ENCODE results near the gene TNFRSF4.

Gene TNFRSF4

DNA sequence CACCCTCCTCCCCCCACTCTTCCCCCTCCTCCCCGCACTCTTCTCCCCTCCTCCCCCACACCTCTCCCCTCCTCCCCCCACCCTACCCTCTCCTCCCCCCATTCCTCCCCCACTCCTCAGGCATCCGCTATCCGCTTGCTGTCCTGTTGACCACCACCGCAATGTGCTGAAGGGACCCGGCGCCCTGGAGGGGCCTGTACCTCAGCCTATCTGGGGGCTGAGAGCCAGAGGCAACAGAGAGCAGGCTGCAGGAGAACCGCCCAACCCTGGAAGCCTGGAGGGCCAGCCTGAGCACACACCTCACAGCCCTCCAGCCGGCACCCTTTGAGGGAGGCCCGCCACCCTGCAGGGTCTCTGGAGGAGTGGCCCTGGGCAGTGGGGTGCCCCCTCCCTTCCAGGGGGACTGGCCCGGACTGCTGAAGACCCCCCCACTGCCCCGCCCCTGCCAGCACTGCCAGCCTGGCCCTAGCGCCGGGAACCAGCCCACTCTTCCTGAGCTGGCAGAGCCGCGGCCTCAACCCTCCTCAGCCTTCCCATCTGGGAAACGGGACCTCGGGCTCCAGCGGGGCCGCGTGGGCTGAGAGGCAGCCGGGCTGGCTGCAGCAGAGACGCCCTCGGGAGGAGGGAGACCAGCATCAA is 31.3 kb upstream of the TNFRSF4 start:
- no peak for DNase-seq

DNA sequence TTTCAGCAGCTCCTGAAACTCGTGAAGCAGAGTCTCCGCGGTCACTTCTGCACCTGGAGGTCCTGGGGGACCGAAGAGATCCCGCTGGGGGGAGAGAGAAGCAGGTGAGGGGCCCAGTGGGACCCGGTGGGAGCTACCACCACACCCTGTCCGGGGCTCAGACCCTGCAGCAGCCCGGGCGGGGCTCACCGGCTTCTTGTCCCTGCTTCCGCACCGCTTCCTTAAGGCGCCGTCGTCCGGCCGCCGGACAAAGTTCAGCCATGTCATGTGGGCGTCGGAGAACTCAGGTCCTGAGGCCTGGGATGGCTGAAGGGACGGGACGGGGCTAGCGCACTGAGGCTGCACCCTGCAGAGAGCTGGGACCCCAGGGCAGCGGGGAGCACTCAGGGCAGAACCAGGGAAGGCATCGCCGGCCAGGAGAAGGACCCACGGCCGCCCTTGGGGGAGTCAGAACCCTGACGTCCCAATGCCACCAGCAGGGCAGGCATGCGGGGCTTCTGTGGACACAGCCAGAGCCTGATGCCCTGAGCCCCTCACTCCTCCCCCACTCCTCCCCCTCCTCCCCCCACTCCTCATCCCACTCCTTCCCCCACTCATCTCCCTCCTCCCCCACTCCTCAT is 30.3 kb upstream of the TNFRSF4 start:
- DNase-seq, result no peak

DNA sequence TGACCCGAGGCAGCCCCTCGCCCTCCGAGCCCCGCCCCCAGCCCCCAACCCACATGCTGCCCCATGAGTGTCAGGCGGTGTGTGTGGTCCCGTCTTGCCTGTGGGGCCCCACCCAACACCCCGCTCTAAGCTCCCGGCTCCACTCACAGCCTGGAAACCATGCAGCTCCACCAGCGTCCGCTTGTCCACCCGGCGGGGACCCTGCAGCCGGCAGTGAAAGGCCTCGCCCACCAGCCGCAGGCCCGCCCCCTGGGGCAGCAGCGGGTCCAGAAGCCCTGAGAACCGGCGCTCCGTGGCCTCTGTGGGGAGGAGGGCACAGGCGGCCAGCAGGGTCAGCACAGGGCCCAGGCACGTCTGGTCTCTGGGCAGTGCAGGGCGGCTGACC is 29.8 kb upstream of the TNFRSF4 start:
- no peak for DNase-seq

DNA sequence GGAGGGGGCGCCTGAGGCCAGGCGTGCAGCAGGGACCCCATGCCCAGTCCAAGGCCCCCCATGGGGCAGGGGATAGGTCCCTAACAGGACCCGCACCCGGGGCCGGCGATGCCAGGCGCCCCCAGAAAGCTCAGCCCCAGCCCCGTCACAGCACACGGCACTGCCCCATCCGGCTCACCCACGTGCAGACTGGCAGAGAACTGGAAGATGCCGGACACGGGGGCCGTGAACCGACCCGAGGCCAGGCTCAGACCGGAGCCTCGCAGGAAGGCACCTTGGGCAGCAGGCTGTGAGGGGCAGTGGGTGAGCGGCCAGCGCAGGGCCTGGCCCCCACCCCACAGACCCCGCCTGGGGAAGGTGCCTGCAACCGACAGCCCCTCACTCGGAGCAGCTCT is 29.3 kb upstream of the TNFRSF4 start:
- no peak for DNase-seq

DNA sequence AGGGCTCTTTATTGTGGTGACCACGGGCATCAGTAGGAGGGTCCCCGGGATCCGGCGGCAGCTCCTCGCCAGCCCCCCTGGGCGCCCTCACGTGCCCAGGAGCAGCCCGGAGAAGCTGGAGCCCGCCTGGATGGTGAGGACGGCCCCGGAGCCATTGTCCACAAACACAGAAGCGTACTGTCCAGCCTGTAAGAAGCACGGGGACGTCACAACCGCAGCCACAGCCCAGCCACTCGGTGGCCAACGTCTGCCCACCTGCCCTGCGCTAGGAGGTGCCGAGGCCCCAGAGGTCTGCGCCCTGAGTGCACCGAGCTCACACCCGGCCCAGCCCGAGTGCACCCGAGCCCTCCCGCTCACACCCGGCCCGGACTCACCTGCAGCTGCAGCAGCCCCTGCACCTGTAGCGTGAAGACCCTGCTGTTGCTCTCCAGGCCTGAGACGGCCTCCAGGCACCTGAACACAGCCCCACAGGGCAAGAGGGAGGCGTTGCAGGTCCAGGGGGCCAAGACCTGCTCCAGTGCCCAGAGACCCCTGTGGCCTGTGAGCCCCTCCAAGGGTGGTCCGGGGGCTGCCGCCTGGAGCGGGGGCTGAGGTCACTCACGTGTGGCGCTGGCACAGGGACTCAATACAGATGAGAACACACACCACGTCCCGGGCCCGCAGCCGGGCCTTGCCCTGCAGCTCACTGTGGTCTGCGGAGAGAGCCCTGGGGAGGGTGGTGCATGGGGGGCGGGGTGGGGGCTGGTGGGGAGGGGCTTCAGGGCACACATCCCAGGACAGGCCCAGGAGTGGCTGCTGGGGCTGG is 28.7 kb upstream of the TNFRSF4 start:
- DNase-seq, result no peak

DNA sequence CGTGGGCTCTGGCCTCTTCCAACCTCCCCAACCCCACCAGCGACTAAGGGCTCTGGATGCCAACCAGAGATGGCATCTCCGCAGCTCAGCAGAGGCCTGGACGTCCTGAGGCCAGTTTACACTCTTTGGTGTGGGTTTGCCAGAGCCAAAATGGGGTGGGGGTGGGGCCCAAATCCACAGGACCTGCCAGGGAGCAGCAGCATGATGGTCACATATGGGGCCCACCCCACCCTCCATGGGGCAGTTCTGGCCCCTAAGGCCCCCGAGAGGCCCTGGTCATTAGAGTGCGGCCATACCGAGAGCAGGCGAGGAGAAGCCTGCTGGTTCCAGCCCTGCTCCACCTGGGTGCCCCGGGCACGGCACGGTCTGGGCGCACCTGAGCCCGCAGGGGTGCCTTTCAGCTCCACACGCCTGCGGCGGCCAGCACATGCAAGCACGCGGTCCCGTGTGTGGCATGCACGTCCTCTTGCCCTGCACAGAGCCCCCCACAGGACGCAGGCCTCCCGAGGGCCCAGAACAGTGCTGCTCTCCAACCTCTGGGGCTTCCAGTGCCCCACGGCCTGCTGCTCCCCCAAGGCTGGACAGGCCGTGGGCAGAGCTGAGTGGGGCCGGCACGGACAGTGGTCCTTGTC is 27.8 kb upstream of the TNFRSF4 start:
- DNase-seq, result no peak

DNA sequence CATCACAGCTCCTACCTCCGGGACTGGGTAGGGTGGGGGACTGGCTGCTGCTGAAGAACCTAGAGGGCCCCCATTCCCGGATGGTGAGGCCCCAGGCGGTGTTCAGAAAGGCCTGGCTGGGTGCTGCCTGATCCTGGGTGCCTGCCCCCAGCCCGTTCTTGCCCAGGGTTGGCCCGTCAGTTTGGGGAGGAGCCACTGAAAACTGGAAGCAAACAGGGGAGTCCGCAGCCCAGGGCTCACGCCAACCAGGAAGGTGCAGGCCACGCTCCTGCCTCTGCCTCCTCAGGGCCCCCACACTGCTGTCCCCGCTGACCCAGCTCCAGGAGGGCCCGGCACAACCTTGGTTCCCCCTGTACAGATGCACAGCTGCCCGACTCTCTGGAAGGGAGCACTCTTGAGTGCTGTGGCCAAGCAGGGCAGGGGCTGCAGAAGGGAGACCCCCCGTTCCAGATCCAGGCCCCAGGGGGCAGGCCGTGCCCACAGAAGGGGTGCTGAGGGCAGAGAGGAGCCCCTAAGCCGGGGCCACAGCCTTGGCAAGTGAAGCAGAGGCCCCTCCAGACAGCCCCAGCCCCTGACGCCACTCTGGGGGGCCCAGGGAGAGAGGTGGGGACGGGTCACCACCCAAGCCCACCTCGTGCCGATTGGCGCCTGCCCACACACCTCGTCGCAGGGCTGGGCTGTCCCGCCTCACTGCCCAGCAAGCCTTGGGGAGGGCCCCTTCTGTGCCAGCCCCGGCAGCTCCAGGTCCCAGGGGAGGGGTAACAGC is 27.1 kb upstream of the TNFRSF4 start:
- DNase-seq, result no peak

DNA sequence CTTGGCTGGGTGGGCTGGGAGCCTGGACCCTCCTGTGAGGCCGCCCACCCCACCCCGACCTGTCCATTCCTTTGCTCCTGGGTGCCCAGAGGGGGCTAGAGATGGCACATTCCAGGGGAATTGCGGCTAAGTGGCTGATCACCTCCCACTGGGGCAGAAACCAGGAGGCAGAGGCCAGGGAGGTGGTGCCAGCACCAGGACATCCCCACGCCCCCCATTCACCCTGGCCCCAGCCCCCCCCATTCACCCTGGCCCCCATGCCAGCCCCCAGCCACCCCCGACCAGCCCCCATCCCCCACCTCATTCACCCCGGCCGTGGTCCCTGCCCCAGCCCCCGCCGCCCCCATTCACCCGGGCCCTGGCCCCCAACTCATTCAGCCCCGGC is 26.4 kb upstream of the TNFRSF4 start:
- no peak for DNase-seq

DNA sequence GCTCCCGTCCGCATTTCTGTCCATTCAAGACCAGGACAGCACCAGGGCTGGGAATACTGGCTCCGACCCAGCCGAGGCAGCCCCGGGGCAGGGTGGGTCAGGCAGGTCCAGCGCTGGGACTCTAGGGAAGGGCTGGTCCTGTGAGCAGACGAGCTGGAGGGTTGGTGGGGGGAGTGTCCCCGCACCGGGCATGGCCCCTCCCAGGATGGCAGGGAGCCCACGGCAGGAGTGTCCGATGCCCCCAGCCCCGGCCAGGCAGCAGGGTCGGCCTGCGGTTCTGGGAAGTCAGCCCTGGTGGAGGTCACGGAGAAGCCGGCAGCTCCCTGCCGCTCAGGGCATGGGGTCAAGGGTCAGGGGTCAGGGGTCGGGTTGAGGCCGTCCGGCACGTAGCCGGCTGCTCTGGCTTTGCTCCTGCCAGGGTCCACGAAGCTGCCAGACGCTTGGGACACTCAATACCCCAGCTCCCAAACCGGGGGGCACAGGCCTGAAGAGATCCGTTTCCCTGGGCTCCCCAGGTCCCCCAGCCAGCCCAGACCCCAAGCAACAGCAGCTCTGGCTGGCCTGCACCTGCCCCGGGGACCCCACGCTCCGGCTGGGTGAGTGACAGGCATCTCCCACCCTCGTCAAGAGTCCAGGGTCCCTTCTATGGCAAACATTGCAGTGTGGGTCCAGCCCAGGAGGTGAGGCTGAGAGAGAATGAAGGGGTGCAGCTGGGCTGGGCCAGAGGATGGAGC is 25.8 kb upstream of the TNFRSF4 start:
- no peak for DNase-seq

DNA sequence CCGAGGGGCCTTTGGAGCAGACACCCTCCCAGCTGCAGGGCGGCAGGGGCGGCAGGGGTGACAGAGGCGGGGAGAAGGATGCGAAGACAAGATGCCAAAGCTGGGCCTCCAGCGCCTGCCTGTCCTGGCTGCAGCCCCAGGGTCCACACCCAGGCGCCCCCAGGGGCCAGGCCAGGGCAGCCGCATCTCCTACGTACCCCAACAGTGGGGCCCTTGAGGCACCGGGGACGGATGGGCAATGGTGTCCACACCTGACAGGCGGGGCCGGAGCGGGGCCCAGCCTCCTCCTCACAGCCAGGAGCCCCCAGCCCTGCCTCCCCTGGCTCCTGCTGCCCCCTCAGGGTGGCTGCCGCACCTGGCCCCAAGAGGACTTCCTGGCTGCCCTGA is 25.3 kb upstream of the TNFRSF4 start:
- no peak for DNase-seq

DNA sequence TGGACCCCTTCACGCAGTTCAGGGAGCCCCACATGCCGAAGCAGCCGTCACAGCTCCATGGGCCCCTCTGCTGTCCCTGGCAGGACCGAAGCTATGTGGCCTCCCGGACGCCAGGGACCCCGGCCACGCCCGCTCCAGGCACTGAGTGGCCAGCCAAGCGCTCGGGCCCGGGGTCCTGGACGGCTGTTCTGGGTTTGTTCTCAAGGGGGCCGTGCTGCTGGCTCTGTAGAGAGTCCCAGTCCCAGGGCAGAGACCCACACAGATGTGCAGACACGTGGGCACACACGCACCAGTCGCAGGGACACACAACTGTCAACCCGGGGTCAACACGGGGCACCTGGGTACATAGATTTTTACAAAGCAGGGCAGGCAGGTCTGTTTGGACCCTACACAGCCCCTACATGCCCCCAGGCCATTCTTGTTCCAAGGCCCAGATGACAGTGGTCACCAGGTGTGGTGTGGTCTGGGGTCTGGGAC is 24.8 kb upstream of the TNFRSF4 start:
- no peak for DNase-seq

DNA sequence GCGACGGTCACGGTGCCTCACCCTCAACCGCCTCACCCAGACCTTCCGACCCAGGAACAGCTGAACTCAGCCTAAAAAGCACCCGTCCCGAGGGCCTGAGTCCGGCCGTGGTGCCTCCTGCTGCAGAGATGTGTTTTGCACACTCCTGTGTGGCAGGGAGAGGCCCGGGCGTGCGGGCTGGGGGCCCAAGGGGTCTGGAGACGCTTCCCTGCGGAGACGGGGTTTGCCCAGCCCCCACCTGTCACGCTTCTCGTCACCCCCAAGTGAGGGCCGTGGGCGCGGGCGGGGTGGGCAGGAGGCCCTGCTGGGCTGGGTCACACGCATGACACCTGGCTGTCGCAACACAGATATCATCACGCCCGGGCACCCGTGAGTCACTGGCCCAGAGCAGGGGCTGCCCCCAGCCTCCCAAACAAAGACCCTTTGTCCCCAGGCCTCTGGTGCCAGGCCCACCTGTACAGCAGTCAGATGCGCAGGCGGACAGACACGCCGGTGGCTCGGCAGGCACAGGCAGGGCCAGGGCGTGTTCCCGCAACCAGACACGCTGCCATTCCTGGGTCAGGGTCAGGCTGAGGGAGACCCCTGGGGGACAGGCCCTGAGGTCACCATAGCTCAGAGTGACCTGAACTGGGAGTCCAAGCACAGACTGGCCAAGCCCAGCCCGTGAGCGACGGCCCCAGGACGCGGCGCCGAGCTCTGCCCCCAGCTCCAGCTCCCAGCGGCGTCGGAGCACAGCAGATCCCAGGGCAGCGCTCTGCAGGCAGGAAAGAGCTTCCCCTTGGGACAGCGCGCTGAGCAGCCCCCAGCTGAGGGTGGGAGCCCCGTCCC is 24.1 kb upstream of the TNFRSF4 start:
- DNase-seq, result no peak

DNA sequence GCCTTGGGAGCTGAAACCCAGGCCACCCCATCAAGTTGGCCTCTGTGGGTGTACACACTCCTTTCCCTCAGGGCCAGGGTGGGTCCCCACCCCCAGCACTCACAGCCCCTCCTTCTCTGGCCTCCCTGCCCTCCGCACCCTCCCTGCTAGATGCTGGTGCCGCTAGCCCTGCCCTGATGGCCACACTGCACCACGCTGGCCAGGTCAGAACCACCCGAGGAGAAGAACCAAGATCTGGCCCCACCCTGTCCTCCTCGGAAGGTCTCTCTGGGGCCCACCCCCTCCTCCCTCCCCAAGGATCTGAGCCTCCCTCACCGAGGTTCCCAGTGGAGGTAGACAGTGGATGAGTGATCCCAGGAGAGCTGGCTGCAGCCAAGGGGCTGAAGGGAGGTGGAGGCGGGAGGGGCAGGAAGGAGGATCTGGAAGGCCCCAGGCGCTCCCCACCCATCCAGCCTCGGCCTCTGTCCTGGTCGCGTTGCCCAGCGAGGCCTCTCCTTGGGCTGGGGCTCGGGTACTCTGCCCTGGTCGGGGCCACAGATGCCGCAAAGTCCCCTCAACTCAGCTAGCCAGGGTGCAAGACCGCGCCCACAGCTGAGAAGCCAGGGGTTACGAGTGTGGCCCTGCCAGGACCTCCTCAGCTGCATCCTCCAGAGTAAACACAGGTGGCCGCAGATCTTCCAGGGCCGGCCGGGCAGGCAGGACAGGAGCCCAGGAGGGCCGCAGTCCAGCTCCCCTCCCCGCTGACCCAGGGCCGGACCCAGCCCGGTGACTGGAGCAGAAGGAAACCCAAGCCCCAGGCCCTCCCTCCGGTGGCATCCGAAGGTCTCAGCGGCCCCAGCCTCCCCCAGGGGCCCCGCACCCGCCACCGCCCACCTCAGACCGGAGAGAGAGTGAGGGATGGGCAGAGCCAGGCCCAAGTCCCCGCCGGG is 23.3 kb upstream of the TNFRSF4 start:
- no peak for DNase-seq

DNA sequence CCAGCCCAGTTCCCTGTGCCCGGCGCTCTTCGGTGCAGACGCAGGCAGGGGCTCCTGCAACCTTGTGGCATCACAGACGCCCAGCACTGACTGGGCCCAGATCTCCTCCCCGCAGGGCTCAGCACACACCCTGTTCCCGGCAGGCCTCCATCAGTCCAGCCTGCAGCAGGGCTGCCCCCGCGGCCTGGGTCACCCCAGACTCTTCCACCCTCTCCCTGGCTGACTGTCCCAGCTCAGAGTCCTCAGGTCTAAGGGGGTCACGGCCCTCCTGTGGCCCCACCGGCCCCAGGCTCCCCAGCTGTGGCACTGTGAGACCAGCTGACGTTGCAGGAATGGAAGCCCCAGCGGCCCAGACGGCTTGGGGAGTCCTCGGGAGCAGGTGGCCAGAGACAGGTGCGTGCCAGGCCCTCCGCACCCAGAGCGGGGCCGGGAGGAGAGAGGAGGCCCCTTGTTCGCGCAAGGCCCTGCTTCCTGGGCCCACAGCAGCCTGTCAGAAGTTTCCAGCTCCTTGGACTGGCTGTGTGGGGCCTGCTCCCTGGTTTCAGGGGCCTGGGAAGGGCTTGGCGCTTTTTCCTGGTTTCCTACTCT is 22.3 kb upstream of the TNFRSF4 start:
- no peak for DNase-seq

DNA sequence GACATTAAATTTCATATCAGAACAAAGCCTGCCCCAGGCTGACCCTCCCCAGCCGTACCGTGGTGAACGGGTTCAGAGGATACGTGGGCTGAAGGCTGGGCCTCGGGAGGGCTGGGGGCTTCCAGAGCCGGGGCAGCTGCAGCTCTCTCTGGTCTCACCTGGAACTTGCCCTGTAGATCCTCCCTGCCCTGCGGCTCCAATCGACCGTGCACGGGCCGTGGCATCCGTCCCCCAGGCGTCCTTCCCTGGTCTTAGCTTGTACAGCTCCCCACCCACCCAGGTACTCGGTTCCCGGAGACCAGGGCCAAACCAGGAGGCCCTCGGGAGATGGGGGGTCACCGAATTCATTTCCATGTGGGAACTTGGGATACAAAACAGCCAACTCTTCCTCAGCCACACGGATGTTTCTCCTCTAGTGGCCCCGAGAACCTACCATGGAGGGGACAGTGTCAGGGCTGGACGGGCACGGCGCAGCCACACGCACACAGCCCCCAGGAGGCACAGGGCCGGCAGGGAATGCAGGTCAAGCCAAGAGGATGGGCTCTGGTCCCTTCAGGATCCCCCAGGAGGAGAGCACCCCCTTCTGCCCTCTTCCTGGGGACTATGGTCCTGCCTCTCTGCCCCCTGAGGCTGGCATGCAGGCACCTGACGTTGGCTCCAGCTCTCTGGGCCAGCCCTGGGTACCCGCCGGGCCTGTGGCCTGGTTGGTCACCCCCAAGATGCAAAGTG is 21.2 kb upstream of the TNFRSF4 start:
- no peak for DNase-seq

DNA sequence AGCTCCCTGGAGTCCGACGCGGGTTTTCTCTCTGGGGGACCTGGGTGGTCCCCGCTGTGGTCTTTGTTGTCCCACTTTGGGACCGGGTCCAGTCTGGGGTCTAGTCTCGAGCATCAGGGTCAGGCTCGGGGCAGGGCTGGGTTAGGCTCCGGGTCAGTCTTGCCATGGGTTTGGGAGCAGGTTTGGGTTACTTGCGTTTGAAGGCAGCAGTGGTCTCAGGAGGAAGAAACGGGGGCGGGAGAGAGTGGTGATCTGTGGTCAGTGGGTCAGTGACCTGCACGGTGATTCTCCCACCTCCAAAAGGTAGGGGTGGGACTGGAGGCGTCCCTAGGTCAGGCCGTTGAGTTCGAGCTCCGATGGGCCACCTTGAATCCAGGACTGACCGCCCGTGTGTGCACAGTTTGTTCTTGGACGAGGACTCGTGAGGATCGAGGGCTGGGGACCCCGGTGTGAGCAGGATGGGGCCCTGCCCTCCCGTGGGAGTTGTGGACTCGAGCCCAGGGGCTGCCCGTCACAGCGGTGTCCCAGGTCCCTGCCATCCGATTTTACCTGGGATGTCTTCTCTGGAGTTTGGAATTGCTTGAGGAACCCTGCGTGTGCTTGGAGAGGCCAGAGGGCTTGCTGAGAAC is 20.3 kb upstream of the TNFRSF4 start:
- no peak for DNase-seq

DNA sequence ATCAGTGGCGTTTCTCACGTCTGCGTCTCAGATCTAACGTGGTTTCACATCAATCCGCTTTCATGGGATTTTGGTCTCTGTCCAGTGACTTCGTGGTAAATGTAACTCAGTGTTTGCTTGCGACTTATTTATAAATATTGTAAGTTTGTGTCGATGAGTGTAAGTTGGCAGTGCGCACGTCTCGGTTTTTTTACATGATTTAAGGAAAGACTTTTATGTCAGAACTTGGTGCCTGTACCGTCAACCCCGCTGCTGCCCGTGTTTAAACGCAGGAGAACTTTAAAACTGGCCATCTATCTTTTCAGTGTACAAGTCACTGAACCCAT is 19.6 kb upstream of the TNFRSF4 start:
- DNase-seq, result no peak

DNA sequence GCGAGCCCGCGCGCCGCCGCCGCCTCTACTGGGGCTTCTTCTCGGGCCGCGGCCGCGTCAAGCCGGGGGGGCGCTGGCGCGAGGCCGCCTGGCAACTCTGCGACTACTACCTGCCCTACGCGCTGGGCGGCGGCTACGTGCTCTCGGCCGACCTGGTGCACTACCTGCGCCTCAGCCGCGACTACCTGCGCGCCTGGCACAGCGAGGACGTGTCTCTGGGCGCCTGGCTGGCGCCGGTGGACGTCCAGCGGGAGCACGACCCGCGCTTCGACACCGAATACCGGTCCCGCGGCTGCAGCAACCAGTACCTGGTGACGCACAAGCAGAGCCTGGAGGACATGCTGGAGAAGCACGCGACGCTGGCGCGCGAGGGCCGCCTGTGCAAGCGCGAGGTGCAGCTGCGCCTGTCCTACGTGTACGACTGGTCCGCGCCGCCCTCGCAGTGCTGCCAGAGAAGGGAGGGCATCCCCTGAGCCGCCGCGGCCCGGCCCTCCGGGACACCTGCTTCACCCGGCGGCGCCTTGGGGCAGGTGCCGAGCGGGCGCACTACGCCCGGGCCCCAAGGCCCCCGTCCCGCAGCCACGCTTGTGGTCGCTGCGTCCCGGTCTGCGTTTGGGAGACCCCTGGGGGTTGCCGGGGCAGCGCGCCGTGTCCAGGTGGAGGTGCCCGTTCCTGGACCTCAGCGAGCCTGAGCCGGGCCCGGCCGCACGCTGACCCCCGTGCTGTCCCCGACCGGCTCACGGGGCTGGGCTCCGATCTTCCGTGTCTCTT is 19.0 kb upstream of the TNFRSF4 start:
- DNase-seq, result no peak

Data from effector CD4-positive, alpha-beta T cell (primary cell).